Central memory CD8-positive, alpha-beta T cell (primary cell): ENCODE results near the gene PEX10.

Source experiments
- ATAC-seq: fragments of 150-1000 bp; cut with Tn5 transposase; replicated peaks from 2 replicates; pipeline ENCODE4 v1.10.0; 2022; ENCODE audit warnings: mild to moderate bottlenecking, moderate FRiP score, moderate number of reproducible peaks; ENCODE audit not compliant: poor library complexity, severe bottlenecking; ENCODE audit errors: extremely low read depth
- DNase-seq, 2 donors: peaks; one replicate each; pipeline ENCODE4 v3.0.0; 2021; ENCODE audit warnings: low spot score in 2 of 2
- H3K27ac Mint-ChIP-seq: one replicate; pipeline ENCODE4 v1.8.0; 2022; ENCODE audit warnings: low read depth, mild to moderate bottlenecking, moderate library complexity, mixed read lengths
- H3K27me3 Mint-ChIP-seq: one replicate; pipeline ENCODE4 v1.8.0; 2022; ENCODE audit warnings: mixed read lengths
- H3K36me3 Mint-ChIP-seq: one replicate; pipeline ENCODE4 v1.8.0; 2022; ENCODE audit warnings: mild to moderate bottlenecking, moderate library complexity, mixed read lengths; ENCODE audit not compliant: insufficient read depth
- H3K4me1 Mint-ChIP-seq: one replicate; pipeline ENCODE4 v1.8.0; 2022; ENCODE audit warnings: mixed read lengths
- H3K4me3 Mint-ChIP-seq: one replicate; pipeline ENCODE4 v1.8.0; 2022; ENCODE audit warnings: mild to moderate bottlenecking, moderate library complexity, mixed read lengths
- H3K9me3 Mint-ChIP-seq: one replicate; pipeline ENCODE4 v1.8.0; 2022; ENCODE audit warnings: mixed read lengths

PEX10 gene

GRCh38 chr1:2415337-2415736 lies 3.0 kb upstream of the PEX10 start:
- peaks cover 7% of the 10 kb centered on the region for H3K36me3 Mint-ChIP-seq
- H3K4me1 Mint-ChIP-seq: peaks cover 42% of the 10 kb centered on the region
- H3K27ac Mint-ChIP-seq: peak overlapping the region; percentile 89
- DNase-seq (no peak), ATAC-seq (no peak)
- no peaks in the 10 kb centered on the region for H3K9me3 Mint-ChIP-seq
- H3K4me3 Mint-ChIP-seq: peak overlapping the region; percentile 80
- H3K27me3 Mint-ChIP-seq: no peaks in the 10 kb centered on the region

DNA sequence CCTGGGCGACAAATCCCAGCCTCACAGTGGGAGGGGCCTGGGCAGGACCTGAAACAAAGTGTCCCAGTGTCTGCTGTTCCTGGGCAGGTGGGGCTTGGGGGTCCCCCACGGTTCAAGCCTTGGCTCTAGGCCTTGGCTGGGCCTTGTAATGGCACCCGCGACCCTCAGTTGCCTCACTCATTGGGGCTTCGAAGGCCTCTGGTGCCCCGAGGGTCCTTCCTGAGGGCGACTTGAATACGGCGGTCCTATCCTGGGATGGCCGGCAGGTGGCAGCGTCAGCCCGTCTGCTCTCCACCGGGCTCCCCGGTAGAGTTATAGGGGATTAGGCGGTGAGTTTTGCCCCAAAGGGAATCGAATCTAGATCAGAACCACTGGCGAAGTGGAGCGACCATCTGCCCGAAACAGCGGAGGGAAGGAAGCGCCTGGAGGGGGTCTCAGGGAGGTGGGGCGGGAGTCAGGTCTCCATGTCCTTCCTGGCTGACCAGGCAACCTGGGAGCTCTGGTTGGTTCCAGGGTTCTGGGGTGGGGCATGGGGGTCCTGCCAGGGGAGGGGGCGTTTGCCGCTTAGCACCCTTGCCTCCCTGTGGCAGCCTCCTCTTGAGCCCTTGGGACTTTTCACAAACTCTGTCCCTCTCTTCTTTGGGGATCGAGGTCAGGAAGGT lies 2.1 kb upstream of the PEX10 start:
- DNase-seq: peak; percentile 71 to 73
- Mint-ChIP-seq H3K27ac (peak overlapping the region; percentile 93), H3K27me3 (no peaks in the 10 kb centered on the region), H3K4me1 (peaks cover 42% of the 10 kb centered on the region), H3K9me3 (no peaks in the 10 kb centered on the region), H3K4me3 (peak overlapping the region; percentile 80), H3K36me3 (peaks cover 9% of the 10 kb centered on the region)
- peak; percentile 26 for ATAC-seq

DNA sequence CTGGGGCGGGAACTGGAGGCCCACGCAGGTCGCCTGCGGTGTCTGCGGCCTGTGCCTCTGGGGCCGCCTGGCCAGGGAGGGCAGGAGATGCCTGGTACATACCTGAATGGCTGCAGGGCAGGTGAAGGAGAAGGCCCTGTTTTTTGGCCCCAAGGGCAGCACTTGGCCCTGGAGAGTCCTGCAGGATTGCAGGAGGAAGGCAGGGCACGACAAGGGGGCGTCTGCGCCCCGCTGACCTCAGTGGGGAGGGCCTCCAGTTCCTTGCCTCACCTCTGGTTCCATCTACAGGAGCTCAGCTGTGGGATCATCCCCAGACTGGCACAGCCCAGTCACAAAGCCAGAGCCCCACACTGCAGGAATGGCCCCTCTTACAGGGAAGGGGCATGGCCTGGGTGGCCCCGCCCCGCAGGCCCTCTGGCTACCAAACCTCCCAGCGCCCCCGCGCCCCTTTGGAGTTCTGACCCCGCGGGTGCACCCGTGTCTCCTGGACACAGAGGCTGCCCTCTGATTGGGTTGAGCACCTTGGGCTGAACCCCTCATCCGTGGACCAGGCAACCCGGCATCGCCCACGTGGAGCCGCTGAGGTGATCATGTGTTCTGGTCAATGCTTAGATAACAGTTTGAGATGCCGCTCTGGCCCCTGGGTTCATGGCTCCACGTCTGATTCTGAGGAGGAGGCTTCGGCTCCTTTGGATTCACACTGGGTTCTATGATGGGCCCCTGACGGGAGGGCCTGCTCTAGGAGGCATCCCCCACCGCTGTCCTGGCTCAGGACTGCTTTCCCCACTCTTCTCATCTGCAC lies 1.3 kb upstream of the PEX10 start:
- H3K4me1 Mint-ChIP-seq: peaks cover 36% of the 10 kb centered on the region
- no peaks in the 10 kb centered on the region for H3K9me3 Mint-ChIP-seq
- peaks cover 12% of the 10 kb centered on the region for H3K36me3 Mint-ChIP-seq
- no peaks in the 10 kb centered on the region for H3K27me3 Mint-ChIP-seq
- ATAC-seq (no peak), DNase-seq (no peak)
- H3K27ac Mint-ChIP-seq: peak overlapping the region; percentile 93
- H3K4me3 Mint-ChIP-seq: peak overlapping the region; percentile 80

GRCh38 chr1:2412773-2413494 lies 570 bp upstream of the PEX10 start:
- Mint-ChIP-seq H3K27me3 (no peaks in the 10 kb centered on the region), H3K36me3 (peaks cover 12% of the 10 kb centered on the region), H3K9me3 (no peaks in the 10 kb centered on the region), H3K4me3 (peak overlapping the region; percentile 80), H3K27ac (no peak overlapping the region), H3K4me1 (peaks cover 32% of the 10 kb centered on the region)
- ATAC-seq (peak; percentile 24), DNase-seq (no peak)

GRCh38 chr1:2411801-2412394 lies 466 bp downstream of the PEX10 start:
- peak; percentile 26 to 31 for DNase-seq
- no peaks in the 10 kb centered on the region for H3K9me3 Mint-ChIP-seq
- peak overlapping the region; percentile 29 for H3K27ac Mint-ChIP-seq
- H3K36me3 Mint-ChIP-seq: peaks cover 12% of the 10 kb centered on the region
- H3K4me3 Mint-ChIP-seq: peak overlapping the region; percentile 80
- H3K4me1 Mint-ChIP-seq: peaks cover 29% of the 10 kb centered on the region
- no peaks in the 10 kb centered on the region for H3K27me3 Mint-ChIP-seq
- peak; percentile 9 for ATAC-seq

DNA sequence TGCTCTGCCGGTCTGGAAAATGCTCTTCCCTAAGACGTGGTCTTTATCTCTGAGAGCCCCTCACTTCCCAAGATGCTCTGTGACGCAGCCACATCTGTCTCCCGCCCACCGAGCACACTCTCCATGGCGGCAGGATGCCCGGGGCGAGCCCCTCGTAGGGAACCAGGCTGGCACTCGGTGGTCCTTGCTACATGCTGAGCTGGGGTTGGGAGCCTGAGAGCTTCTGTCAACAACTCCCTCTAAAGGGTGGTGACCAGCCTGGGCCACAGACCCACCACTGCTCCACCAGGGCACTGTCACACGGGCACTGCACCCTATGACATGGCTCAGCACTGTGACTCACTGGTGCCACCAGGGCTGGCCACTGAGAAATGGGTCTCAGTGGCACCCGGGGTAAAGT lies 2.6 kb downstream of the PEX10 start:
- no peak overlapping the region for H3K27ac Mint-ChIP-seq
- no peaks in the 10 kb centered on the region for H3K27me3 Mint-ChIP-seq
- H3K9me3 Mint-ChIP-seq: no peaks in the 10 kb centered on the region
- peaks cover 14% of the 10 kb centered on the region for H3K36me3 Mint-ChIP-seq
- DNase-seq: no peak
- ATAC-seq: no peak
- no peak overlapping the region for H3K4me3 Mint-ChIP-seq
- H3K4me1 Mint-ChIP-seq: peaks cover 14% of the 10 kb centered on the region

DNA sequence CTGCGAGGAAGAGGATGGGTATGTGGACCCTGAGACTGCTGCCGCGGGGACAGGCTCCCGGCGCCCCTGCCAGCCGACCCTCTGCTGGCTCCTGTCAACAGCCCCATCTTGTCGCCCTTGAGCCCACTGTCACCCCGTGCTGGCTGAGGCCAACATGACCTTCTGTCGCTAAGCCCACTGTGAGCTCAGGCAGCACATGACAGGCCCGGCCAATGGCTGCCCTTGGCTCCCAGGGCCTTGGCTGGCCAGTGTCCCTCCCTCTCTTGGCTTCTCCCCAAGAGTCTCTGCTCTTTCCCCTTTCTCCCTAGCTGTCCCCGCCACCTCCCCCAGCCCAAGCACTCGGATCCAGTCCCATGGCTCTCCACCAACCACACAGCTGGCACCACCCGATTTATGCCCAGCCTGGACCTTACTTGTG lies 3.5 kb downstream of the PEX10 start:
- Mint-ChIP-seq H3K4me1 (peaks cover 5% of the 10 kb centered on the region), H3K4me3 (no peak overlapping the region), H3K27me3 (no peaks in the 10 kb centered on the region), H3K9me3 (no peaks in the 10 kb centered on the region), H3K27ac (no peak overlapping the region), H3K36me3 (peaks cover 16% of the 10 kb centered on the region)
- ATAC-seq (no peak), DNase-seq (no peak)

DNA sequence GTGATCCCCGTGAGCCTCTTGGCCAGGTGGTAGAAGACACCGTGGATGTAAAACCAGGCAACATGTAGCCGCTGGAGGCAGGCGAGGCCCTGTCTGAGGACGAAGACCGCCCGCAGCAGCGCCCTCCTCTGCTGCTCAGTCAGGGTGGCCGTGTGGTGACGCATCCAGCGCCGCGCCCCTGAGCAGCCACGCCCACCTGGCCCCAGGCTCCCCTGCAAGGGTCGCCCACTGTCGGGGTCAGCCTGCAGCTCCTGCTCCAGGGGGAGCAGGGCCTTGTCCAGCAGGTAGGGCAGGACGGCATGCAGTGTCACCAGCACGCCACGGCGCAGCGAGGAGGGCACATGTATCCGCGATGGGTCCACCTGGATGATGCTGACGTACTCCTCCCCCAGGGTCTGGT lies 3.9 kb downstream of the PEX10 start:
- no peak overlapping the region for H3K4me3 Mint-ChIP-seq
- peaks cover 5% of the 10 kb centered on the region for H3K4me1 Mint-ChIP-seq
- no peak overlapping the region for H3K27ac Mint-ChIP-seq
- no peaks in the 10 kb centered on the region for H3K27me3 Mint-ChIP-seq
- ATAC-seq: no peak
- peaks cover 19% of the 10 kb centered on the region for H3K36me3 Mint-ChIP-seq
- H3K9me3 Mint-ChIP-seq: no peaks in the 10 kb centered on the region
- DNase-seq: no peak

DNA sequence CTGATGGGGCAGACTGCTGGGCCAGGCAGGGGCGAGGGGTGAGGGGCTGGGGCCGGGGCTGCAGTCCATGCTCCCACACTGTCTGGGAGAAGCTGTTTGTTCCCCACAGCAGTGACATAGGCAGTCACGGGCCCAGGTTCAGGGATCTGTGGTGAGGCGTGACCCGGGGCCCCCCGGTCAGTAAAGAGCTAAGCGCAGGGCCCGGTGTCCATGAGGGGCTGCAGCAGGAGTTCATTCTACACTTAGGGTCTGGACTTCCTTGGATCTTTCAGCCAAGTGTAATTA lies 4.4 kb downstream of the PEX10 start:
- Mint-ChIP-seq H3K9me3 (no peaks in the 10 kb centered on the region), H3K27ac (peak overlapping the region; percentile 78)
- DNase-seq: no peak

DNA sequence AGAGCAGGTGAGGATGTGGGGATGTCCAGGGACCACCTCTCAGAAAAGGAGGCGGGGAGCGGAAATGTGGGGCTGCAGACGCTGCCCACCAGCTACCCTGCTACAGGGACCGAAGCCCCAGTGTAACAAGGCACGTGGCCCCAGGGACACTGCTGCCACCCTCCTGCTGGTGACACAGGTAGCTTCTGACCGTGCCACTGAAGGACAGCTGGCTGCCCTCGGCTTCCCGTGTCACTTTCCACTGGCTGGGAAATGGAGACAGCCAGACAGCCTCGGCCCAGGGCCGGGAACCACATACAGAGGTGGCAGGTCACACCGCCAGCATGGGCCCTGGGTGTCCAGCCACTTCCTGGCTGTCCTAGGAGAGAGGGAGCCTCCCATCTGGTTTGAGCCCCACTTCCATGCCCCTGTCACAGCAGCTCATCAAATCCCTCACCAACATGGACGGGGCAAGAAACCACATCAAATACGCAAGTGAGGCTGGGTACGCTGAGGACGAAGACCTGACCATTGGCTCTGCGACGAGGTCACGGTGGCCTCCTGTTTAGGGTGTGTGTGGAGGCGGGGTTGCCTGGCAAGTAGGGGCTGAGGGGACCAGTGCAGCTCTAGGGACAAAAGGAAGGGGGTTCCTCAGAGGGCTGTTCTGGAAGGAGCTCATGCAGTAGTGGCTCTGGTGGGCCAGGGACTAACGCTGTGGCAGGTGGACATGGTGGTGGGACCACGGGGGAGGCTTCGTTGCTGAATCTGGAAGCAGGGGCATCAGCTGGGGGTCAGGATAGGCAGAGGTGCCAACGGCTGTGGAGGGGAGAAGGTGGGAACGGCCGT lies 5.0 kb downstream of the PEX10 start:
- Mint-ChIP-seq H3K36me3 (peaks cover 27% of the 10 kb centered on the region), H3K27me3 (no peaks in the 10 kb centered on the region), H3K27ac (peak overlapping the region; percentile 78), H3K4me1 (peaks cover 5% of the 10 kb centered on the region), H3K9me3 (no peaks in the 10 kb centered on the region), H3K4me3 (no peak overlapping the region)
- no peak for ATAC-seq
- no peak for DNase-seq

More for the DNA sequence above, 4.4 kb downstream of the PEX10 start:
- H3K4me3 Mint-ChIP-seq: no peak overlapping the region
- no peaks in the 10 kb centered on the region for H3K27me3 Mint-ChIP-seq
- peaks cover 23% of the 10 kb centered on the region for H3K36me3 Mint-ChIP-seq
- no peak for ATAC-seq
- H3K4me1 Mint-ChIP-seq: peaks cover 5% of the 10 kb centered on the region

DNA sequence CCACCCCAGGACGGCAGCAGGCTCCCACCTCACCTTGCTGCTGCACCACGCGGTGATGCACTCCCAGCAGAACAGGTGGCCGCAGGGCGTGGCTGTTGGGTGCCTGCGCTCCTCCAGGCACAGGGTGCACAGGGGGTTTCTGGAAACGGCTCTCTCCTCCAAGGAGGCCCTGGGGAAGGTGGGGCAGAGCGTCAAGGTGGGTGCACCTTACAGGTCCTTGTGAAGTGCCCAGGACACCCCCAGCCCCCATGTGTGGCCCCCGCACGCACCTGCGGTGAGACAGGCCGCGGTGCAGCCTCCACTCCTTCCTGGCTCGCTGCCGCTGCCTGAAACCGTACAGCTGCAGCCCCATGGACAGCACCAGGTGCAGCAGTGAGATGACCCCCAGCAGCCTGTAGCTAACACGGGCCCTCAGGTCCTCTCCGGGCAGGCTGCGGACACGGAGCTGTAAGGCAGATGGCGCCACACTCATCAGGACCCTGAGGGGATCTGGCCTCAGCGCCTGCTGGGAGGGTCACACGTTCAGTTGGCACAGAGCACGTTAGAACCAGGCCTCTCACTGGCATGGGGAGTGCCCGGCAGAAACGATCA lies 5.8 kb downstream of the PEX10 start:
- Mint-ChIP-seq H3K9me3 (no peaks in the 10 kb centered on the region), H3K4me3 (no peak overlapping the region), H3K36me3 (peaks cover 30% of the 10 kb centered on the region), H3K27me3 (no peaks in the 10 kb centered on the region), H3K4me1 (peaks cover 4% of the 10 kb centered on the region), H3K27ac (no peak overlapping the region)
- DNase-seq (no peak), ATAC-seq (no peak)
